Measurements from ENCODE around the gene MMP1. TPM values are rescaled to one million over a fixed set of nuclear protein-coding genes. Genes with fewer than 3 reads are reported as not detected.
"Not testable (repeated sequence)": the region's sequence is repeated elsewhere in the genome, so short reads cannot be mapped to it uniquely, and the experiment has no call there.

Gene MMP1
- total RNA-seq, 4 donors from 2014 or later, result not detected

DNA sequence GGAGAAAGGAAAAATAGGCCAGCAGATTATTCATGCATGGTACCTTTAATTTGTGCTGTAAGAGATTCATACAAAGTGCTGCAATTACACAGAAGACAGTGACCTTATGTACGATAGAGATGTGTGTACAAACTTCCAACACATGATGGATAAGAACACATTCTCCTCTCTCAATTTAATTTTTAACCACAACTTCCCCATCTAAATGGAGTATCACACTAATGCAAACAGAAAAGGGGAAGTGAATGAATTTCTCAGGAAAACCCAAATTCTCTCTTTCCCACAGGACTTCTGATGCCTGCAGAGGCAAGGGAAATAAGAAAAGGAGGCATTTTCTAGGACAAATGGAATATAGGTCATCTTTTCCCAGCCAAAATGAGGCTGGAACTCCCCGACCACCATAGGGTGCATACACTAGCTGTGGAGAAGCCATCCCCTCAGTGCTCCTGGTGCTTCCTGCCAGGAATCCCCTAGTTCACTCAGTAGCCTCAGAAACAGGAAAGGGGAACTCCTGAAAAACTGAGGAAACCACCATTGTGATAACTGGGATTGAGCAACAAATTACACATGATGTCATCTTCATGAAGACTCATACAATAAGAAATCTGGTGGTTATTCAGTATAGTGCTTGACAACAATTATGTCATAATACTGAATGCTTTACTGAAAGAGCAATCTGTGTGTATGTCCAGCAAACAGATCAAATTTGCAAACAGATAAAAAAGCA is 40.0 kb downstream of the MMP1 start:
- Histone ChIP-seq H3K4me1 (no peaks in the 10 kb centered on the region), H3K4me3 (no peak overlapping the region), H3K36me3 (no peaks in the 10 kb centered on the region), H3K27ac (no peak overlapping the region), H3K27me3 (no peaks in the 10 kb centered on the region), H3K9me3 (no peaks in the 10 kb centered on the region)
- WGBS, 2 donors (ENCODE audit: low coverage in 1 of 2), result 69 to 90% methylated on average over 1 to 2 of the region's 2 CpGs
- TF ChIP-seq EP300 (IDR thresholded peaks at IDR 0.05), result no peak
- no peak for TF ChIP-seq POLR2AphosphoS5 (IDR thresholded peaks at IDR 0.05)
- no peak for TF ChIP-seq POLR2A (IDR thresholded peaks at IDR 0.05)
- TF ChIP-seq, protein P1, sequence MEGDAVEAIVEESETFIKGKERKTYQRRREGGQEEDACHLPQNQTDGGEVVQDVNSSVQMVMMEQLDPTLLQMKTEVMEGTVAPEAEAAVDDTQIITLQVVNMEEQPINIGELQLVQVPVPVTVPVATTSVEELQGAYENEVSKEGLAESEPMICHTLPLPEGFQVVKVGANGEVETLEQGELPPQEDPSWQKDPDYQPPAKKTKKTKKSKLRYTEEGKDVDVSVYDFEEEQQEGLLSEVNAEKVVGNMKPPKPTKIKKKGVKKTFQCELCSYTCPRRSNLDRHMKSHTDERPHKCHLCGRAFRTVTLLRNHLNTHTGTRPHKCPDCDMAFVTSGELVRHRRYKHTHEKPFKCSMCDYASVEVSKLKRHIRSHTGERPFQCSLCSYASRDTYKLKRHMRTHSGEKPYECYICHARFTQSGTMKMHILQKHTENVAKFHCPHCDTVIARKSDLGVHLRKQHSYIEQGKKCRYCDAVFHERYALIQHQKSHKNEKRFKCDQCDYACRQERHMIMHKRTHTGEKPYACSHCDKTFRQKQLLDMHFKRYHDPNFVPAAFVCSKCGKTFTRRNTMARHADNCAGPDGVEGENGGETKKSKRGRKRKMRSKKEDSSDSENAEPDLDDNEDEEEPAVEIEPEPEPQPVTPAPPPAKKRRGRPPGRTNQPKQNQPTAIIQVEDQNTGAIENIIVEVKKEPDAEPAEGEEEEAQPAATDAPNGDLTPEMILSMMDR (IDR thresholded peaks at IDR 0.05), result no peak
- no peak for ATAC-seq

GRCh38 chr11:102753267-102753666 is 44.7 kb downstream of the MMP1 start:
- Histone ChIP-seq H3K4me3 (no peak overlapping the region), H3K27me3 (no peaks in the 10 kb centered on the region), H3K4me1 (no peaks in the 10 kb centered on the region), H3K9me3 (peaks cover 0 to 3% (median 0%) of the 10 kb centered on the region in 3 donors), H3K27ac (no peak overlapping the region), H3K36me3 (no peaks in the 10 kb centered on the region)
- TF ChIP-seq POLR2AphosphoS5 (IDR thresholded peaks at IDR 0.05) (no peak), POLR2A (IDR thresholded peaks at IDR 0.05) (no peak), EP300 (IDR thresholded peaks at IDR 0.05) (no peak)
- TF ChIP-seq, protein P1 (IDR thresholded peaks at IDR 0.05), result no peak
- WGBS, 2 donors (ENCODE audit: low coverage in 1 of 2), result 92 to 100% methylated on average over 1 of the region's 1 CpG
- no peak for ATAC-seq

- Histone ChIP-seq H3K27me3 (no peaks in the 10 kb centered on the region), H3K27ac (no peak overlapping the region), H3K4me3 (no peak overlapping the region), H3K4me1 (no peaks in the 10 kb centered on the region), H3K9me3 (peaks cover 0 to 10% (median 0%) of the 10 kb centered on the region in 3 donors), H3K36me3 (no peaks in the 10 kb centered on the region)
- ATAC-seq, result no peak
- TF ChIP-seq POLR2A (IDR thresholded peaks at IDR 0.05) (no peak), POLR2AphosphoS5 (IDR thresholded peaks at IDR 0.05) (no peak), EP300 (IDR thresholded peaks at IDR 0.05) (no peak)
- TF ChIP-seq, protein P1 (IDR thresholded peaks at IDR 0.05), result no peak
These were observed 46.3 kb downstream of the MMP1 start for GRCh38 chr11:102751673-102752072.

GRCh38 chr11:102749101-102749722 is 48.7 kb downstream of the MMP1 start:
- no peaks in the 10 kb centered on the region for H3K4me1 ChIP-seq
- no peak for ATAC-seq
- no peak overlapping the region for H3K27ac ChIP-seq
- no peaks in the 10 kb centered on the region for H3K36me3 ChIP-seq
- peaks cover 0 to 10% (median 0%) of the 10 kb centered on the region in 3 donors for H3K9me3 ChIP-seq
- H3K27me3 ChIP-seq, result no peaks in the 10 kb centered on the region
- TF ChIP-seq, protein P1 (IDR thresholded peaks at IDR 0.05), result no peak
- TF ChIP-seq EP300 (IDR thresholded peaks at IDR 0.05) (no peak), POLR2A (IDR thresholded peaks at IDR 0.05) (no peak), POLR2AphosphoS5 (IDR thresholded peaks at IDR 0.05) (no peak)
- no peak overlapping the region for H3K4me3 ChIP-seq

DNA sequence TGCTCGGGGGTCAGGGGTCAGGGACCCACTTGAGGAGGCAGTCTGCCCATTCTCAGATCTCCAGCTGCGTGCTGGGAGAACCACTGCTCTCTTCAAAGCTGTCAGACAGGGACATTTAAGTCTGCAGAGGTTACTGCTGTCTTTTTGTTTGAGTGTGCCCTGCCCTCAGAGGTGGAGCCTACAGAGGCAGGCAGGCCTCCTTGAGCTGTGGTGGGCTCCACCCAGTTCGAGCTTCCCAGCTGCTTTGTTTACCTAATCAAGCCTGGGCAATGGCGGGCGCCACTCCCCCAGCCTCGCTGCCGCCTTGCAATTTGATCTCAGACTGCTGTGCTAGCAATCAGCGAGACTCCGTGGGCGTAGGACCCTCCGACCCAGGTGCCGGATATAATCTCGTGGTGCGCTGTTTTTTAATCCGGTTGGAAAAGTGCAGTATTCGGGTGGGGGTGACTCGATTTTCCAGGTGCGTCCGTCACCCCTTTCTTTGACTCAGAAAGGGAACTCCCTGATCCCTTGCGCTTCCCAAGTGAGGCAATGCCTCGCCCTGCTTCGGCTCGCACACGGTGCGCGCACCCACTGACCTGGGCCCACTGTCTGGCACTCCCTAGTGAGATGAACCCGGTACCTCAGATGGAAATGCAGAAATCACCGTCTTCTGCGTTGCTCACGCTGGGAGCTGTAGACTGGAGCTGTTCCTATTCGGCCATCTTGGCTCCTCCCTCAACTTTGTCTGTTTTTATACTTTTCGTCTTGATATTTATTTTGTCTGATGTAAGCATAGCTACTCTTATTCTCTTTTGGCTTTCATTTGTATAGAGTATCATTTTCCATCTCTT is 51.0 kb downstream of the MMP1 start:
- H3K9me3 ChIP-seq, H3K36me3 ChIP-seq, H3K27me3 ChIP-seq, H3K4me3 ChIP-seq, ATAC-seq, H3K27ac ChIP-seq, H3K4me1 ChIP-seq: not testable (repeated sequence)
- 86 to 95% methylated on average over 18 to 20 of the region's 32 CpGs for WGBS, 2 donors (ENCODE audit: low coverage in 1 of 2)

Measured in gastroesophageal sphincter (tissue), 4 donors.